HG03045 (cell line): ENCODE results near the gene ATXN1.

Source experiments
- ATAC-seq: cut with Tn5 transposase; IDR thresholded peaks from one replicate; pipeline ENCODE4 v1.9.1; 2021; ENCODE audit warnings: mild to moderate bottlenecking, moderate library complexity; ENCODE audit not compliant: unreplicated experiment

The ATXN1 gene

GRCh38 chr6:16683641-16684194 lies 77.5 kb downstream of the ATXN1 start:
- ATAC-seq: no peak

- no peak for ATAC-seq
These were observed 79.9 kb downstream of the ATXN1 start for GRCh38 chr6:16681260-16681873.

- no peak for ATAC-seq
These were observed 82.2 kb downstream of the ATXN1 start for GRCh38 chr6:16679050-16679449.

GRCh38 chr6:16677458-16677857 lies 83.8 kb downstream of the ATXN1 start:
- ATAC-seq: no peak

DNA sequence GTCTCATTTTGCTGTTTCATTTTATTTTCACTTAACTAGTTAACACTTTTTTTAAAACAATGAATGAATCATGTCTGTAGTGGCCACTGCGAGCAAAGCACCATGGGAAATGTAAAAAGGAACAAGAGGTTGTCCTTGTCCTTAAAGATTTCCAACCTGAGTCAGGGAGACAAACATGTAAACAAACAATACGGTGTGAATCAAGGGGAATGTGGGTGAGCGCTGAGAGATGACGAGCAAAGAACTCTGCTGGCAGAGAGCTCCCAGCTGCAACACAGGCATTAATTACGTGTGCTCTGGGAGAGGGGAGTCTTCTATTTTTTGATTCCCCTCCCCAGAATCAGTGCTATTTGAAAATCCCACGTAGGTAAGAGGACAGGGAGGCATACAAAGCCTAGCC lies 84.3 kb downstream of the ATXN1 start:
- ATAC-seq: no peak

GRCh38 chr6:16676376-16676775 lies 84.9 kb downstream of the ATXN1 start:
- no peak for ATAC-seq

DNA sequence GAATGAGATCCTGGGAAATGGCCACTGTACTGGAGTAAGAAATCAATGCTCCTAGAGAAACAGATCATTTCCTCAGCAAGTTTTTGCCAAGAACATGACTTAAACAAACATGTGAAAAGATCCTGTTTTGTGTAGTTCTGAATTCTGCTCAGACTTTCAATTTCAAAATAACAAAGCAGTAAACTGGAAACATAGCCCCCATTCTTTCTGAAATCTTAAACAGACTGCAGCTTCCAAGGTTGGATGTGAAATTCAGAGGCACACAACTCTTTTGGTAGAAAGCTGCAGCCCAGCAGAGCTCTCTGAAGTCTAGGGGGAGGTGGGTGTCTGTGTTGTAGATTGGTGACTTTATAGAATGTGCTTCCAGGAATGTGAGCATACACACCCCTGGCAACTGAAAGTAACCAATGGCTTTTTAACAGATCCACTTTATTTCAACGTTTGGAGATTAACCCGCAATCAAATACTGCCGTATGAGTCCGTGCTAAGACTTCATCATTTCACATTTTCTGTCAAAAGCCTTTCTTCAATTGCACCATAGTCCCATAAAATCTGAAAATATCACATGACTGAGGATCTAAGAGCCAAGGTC lies 86.4 kb downstream of the ATXN1 start:
- no peak for ATAC-seq

DNA sequence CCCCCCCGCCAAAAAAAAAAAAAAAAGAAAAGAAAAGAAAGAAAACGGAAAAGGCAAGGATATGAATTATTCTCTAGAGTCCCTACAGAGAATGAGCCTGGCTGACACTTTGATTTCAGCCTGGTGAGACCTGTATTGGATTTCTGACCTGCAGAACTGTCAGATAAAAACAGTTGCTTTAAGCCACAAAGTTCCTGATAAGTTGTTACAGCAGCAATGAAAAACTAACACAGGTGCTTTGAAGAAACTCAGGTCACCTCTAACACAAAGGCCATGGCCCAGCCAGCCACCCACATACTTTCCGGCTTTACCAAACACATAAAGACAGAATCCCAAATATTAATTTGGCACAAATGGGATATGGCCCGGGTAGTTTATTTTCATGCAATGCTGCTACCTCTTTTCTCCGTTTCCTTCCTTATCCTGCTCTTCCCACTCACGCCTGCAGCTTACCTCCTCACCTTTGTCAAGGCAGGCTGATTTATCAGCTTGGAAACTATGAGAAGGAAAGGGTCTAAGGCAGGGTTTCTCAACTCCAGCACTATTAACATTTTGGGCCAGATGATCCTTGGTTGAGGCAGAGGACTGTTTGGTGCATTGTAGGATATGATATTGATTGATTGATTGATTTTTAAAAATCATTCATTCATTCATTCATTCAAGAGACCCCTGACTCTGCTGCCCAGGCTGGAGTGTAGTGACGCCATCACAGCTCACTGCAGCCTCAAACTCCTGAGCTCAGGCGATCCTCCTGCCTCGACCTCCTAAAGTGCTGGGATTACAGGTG lies 88.1 kb downstream of the ATXN1 start:
- no peak for ATAC-seq

GRCh38 chr6:16671302-16672289 lies 89.7 kb downstream of the ATXN1 start:
- ATAC-seq: no peak

DNA sequence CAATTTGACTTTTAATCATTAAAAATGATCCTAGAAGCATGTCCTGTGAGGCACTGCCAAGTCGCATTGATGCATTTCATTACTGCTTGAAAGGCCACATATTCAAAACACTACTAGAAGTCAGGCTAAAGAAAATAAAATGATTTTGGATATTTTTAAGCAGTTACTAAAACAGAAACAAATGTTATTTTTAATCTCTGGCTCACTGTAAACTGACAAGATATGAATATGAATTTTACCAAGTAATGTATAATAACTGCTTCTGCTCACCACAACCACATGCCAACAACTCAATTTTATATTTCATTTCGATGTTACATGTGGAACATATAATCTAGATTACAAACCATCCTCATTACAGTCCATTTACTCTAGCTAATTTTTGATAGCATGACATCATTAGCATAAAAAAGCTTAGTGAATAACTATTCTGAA lies 90.6 kb downstream of the ATXN1 start:
- ATAC-seq: no peak

GRCh38 chr6:16670183-16670582 lies 91.1 kb downstream of the ATXN1 start:
- no peak for ATAC-seq

DNA sequence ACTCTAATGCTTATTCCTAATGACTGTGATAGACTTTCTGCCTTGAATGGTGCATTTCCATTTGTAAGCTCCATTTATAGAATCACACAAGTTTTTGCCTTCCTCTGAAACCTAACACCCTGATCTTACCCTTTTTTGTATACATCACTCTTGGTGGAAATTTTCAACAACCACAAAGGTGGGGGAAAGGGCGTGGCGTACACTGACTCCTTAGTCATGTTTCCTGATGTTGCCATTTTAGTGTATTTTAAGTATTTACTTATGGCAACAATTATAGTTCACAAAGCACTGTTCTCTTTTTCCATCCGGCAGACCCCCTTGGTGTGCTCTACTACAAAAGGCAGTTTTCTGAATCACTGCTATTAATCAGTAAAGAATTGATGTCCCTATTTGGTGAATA lies 92.0 kb downstream of the ATXN1 start:
- ATAC-seq: no peak

GRCh38 chr6:16667509-16667908 lies 93.8 kb downstream of the ATXN1 start:
- no peak for ATAC-seq

DNA sequence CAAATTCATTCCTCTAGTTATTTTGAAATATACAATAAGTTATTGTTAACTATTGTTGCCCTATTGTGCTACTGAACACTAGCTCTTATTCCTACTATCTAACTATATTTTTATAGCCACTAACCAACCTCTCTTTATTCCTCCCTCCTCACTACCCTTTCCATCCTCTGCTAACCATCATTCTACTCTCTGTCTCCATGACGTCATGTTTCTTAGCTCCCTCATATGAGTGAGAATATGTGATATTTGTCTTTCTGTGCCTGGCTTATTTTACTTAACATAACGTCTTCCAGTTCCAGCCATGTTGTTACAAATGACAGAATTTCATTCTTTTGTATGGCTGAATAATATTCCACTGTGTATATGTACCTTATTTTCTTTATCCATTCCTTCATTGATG lies 95.3 kb downstream of the ATXN1 start:
- ATAC-seq: no peak

- ATAC-seq: no peak
These were observed 96.1 kb downstream of the ATXN1 start for GRCh38 chr6:16665182-16665581.

GRCh38 chr6:16663901-16664300 lies 97.4 kb downstream of the ATXN1 start:
- no peak for ATAC-seq

- no peak for ATAC-seq
These were observed 101.1 kb downstream of the ATXN1 start for GRCh38 chr6:16660157-16660497.

GRCh38 chr6:16659466-16660156 lies 101.6 kb downstream of the ATXN1 start:
- no peak for ATAC-seq

DNA sequence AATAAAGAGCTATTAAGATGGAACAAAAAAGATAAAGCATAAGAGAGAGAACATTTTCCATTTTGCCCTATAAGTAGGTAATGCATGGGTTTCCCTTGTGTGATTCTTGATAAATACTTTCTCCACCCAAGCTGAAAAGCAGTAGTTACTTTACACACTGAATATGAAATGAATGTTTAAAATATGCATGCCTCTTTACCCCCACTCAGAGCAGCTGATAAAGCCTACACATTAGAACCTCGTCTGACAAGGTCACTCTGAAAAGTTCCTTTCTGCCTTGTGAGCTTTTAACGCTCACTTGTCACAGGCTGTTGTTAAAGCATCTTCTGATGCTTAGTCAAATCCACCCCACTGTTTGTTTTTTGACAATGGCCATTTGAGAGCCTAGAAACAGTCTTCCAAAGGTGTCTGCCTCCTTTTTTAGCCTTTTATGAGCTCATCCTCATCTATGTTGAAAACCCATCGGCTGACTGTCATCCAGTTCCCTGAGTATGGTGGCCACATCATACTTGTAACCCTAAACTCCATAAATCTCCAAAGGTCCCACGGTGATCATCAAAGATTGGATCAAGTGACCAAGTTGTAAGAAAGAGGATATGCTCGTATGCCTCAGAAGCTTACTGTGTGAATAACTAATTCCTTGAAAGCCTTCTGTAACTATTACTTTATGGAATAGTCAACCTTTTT lies 102.8 kb downstream of the ATXN1 start:
- ATAC-seq: no peak

DNA sequence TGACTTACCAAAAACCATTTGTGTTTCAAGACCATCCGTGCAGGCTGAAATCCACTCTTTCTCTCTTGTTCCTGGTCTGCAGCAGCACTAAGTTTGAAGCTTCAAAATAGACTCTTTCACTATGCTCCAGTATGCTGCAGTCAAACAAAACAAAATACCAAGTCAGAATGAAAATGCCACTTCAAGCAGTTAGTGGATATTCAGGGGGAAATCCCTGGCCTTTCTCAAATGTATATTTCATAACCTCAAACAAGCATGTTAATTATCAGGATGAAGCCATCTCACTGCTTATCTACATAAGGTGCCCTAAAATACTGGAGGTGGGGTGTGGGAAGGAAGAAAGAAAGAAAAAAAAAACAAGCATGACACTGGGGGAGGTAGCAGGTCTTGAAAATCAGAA lies 103.5 kb downstream of the ATXN1 start:
- peak; percentile 60 for ATAC-seq
